Mammary epithelial cell (primary cell): ENCODE data around the gene ASB3.
"Not testable (repeated sequence)": the region's sequence is repeated elsewhere in the genome, so short reads cannot be mapped to it uniquely, and the experiment has no call there.

Experiments
- EZH2 ChIP-seq: IDR thresholded peaks from 2 replicates; pipeline ENCODE4 v1.6.1; 2012; ENCODE audit warnings: low read length, inconsistent platforms, borderline replicate concordance
- TF ChIP-seq, protein P1 (sequence below), 2 donors: IDR thresholded peaks in 1 of 2; conservative IDR thresholded peaks in 1 of 2; 2 replicates each; pipeline ENCODE4 v1.5.1; 2011 to 2012; ENCODE audit warnings: inconsistent platforms in 2 of 2, low read length in 2 of 2, mild to moderate bottlenecking in 2 of 2, control low read depth in 1 of 2, low read depth in 1 of 2; ENCODE audit not compliant: insufficient read depth in 1 of 2; ENCODE audit errors: extremely low read depth in 1 of 2

DNA sequence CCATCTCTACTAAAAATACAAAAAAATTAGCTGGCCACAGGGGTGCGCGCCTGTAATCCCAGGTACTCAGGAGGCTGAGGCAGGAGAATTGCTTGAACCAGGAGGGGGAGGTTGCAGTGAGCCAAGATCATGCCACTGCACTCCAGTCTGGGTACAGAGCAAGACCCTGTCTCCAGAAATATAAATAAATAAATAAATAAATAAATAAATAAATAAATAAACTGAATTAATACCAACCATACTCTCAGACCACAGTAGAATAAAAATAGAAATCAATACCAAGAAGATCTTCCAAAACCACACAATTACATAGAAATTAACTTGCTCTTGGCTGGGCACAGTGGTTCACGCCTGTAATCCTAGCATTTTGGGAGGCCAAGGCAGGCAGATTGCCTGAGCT is 65.8 kb downstream of the ASB3 start:
- TF ChIP-seq, protein P1, sequence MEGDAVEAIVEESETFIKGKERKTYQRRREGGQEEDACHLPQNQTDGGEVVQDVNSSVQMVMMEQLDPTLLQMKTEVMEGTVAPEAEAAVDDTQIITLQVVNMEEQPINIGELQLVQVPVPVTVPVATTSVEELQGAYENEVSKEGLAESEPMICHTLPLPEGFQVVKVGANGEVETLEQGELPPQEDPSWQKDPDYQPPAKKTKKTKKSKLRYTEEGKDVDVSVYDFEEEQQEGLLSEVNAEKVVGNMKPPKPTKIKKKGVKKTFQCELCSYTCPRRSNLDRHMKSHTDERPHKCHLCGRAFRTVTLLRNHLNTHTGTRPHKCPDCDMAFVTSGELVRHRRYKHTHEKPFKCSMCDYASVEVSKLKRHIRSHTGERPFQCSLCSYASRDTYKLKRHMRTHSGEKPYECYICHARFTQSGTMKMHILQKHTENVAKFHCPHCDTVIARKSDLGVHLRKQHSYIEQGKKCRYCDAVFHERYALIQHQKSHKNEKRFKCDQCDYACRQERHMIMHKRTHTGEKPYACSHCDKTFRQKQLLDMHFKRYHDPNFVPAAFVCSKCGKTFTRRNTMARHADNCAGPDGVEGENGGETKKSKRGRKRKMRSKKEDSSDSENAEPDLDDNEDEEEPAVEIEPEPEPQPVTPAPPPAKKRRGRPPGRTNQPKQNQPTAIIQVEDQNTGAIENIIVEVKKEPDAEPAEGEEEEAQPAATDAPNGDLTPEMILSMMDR (conservative IDR thresholded peaks at IDR 0.05 in 1 of 2, IDR thresholded peaks at IDR 0.05 in 1 of 2; ENCODE audit: extremely low read depth in 1 of 2, insufficient read depth in 1 of 2, low read depth in 1 of 2, low read length in 2 of 2) = not testable (repeated sequence)
- not testable (repeated sequence) for TF ChIP-seq EZH2
